Measurements from ENCODE around the gene ST8SIA1.

DNA sequence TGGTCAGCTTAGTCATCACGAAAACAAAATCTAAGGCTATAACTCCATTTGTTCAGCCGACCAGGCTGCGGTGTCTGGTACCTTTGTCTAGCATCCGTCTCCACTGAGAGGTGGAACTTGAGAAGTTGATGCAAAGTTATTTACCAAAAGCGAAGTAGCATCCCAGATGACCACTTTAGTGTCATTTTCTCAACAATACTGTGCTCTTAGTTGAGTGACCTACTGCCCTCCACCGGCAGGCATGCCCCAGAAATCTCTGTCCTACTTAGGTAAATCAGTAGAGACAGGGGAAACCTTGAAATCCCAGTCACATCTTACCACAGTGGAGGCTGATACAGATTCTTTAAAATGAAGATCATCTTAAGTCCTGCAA lies 1.3 kb upstream of the ST8SIA1 start:
- TF ChIP-seq CTBP1 (IDR thresholded peaks at IDR 0.05; ENCODE audit: borderline replicate concordance) (no peak), ARNT (IDR thresholded peaks at IDR 0.05) (no peak), LEF1 (IDR thresholded peaks at IDR 0.05; ENCODE audit: borderline replicate concordance) (no peak), FOXM1 (IDR thresholded peaks at IDR 0.05; ENCODE audit: borderline replicate concordance) (no peak)
